IPS-18c (cell line): ENCODE results near the gene PPP2R5D.
A peak's percentile ranks its signal among the peaks of the same experiment; 100 is the strongest.

Experiments used
- H3K4me3 ChIP-seq: 2 replicates; pipeline ENCODE4 v1.7.0; 2013; ENCODE audit warnings: low read depth, mild to moderate bottlenecking, low read length, moderate library complexity; ENCODE audit not compliant: insufficient read depth
- H3K9me3 ChIP-seq: one replicate; pipeline ENCODE4 v1.6.1; 2013; ENCODE audit warnings: mild to moderate bottlenecking, low read length, moderate library complexity; ENCODE audit not compliant: control insufficient read depth, insufficient read depth

The PPP2R5D gene

DNA sequence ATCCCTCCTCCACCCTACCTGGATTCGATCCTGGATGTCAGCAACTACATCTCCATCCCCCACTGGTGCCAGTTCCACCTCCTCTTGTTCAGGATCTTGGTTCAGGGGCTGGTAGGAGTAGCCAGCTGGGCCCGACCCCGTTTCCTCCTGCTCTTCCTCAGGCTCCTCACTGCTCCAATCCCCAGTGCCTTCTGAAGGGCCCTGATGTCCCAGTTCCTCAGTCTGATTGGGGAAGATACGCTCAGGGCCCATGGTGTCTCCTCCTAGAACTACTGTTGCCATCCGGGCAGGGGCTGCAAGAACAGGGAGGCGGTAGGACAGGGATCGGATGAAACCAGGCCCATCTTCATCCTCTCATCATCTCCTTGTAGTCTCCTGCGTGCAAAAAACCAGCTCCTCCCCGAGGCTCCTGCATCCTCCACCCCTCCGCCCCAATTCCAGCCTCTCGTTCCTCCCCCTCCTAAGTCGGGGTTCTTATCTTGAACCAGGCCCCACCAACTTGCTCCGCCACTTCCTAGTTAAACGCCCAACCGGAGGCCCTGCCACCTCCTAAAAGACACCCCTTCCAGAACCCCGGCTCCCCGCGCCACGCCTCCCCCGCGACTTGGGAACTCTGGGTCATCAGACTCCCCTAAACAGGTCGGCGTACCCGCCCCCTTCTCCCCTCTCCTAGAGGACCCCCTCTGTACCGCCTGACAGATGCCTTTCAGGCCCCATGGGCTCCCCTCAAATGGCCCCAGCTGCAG, 28.9 kb downstream of the PPP2R5D start:
- Histone ChIP-seq H3K9me3 (no peaks in the 10 kb centered on the region), H3K4me3 (peak overlapping the region; percentile 70)

DNA sequence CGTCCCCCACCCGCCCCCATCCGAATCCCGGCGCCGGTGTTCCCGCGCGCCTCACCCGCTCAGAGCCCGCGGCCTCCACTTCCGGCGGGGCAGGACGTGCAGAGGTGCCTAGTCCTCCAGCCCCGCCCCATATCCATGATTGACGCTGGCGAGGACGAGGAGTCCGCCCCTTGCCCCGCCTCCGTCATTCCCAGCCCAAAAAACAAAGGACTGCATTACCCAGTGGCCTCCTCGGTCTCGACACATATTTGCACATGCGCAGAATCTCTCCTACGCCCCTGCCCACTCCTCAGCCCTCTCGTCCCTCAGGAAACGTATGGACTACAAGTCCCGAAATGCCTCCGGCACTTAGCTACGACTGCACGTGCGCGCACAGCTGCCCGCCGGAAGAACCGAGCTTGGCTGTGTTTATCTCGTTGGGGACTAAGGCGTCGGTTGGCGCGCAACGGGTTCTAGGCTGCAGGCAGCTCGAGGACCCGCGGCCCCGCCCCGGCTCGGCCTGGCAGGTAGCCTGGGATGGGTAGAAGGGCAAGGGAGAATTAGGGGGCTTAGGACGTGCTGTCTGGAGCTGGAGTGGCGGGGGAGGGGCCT, 29.6 kb downstream of the PPP2R5D start, which contains the start of the genes KLHDC3 and MEA1:
Gene KLHDC3, plus strand, starts transcription at position 407 of the 591 bp plus-strand sequence. CDS start 2,944 bp downstream, outside the sequence.
Gene MEA1, minus strand, starts transcription at position 104 of the 591 bp plus-strand sequence. CDS start 133 bp downstream, outside the sequence.
- peak within 1 kb of the TSS; percentile 71 for H3K4me3 ChIP-seq

DNA sequence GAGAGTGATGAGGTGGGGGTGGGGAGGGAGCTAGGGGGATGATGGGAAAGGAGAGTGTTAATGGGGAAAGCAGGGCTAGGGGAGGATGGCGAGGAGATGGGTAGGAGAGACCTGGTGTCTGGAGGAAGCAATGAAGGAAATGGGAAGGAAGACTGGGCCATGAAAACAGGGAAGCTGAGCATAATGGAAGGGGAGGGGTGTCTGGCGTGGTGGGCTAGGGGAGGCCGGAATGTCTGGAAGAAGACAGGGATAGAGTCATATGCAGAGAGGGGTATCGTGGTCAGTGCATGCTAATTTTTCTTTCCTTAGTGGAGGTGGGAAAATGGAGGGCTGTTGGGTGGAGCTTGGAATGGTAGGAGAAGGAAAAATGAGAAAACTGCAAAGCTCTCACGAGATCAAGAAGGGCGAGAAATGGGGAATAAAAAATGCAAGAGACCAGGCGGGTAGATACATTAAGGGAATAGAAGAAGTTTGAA, 30.1 kb downstream of the PPP2R5D start:
- Histone ChIP-seq H3K9me3 (no peaks in the 10 kb centered on the region), H3K4me3 (peak overlapping the region; percentile 71)

More for the DNA sequence above, 29.6 kb downstream of the PPP2R5D start, which contains the start of the genes KLHDC3 and MEA1:
- no peaks in the 10 kb centered on the region for H3K9me3 ChIP-seq

DNA sequence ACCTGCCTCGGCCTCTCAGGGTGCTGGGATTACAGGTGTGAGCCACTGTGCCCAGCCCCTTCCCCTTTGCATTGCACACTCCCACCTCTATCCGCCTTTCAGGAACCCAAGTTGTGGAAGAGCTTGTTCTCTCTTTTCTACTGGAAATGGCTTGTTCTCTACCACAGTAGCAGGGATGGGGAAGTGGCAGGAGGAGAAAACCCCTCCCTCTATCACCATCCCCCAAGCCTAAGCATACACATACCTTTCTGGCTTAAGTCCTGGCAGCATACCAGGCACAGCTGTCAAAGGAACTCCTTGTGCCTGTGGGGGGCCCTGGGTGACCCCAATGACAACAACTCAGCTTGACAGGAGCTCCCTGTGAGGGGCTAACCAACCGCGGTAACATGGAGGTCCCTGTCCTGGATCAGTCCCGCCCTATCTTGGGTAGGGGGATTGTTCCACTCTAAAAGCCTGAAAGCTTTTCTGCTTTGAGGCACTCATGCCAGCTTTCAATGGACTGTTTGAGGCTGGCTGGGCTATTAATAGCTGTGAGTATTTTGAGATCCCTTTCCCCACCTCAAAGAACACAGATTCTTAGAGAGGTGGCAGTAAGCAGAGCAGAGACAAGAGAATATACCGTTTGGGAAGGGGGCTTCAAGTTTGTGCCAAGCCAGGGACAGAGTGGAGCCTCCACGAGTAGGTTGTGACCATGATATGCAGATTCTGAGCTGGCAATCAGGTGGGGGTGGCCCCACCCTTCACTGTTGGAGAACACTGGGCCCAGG, 32.0 kb downstream of the PPP2R5D start:
- Histone ChIP-seq H3K9me3 (no peaks in the 10 kb centered on the region), H3K4me3 (no peak overlapping the region)

DNA sequence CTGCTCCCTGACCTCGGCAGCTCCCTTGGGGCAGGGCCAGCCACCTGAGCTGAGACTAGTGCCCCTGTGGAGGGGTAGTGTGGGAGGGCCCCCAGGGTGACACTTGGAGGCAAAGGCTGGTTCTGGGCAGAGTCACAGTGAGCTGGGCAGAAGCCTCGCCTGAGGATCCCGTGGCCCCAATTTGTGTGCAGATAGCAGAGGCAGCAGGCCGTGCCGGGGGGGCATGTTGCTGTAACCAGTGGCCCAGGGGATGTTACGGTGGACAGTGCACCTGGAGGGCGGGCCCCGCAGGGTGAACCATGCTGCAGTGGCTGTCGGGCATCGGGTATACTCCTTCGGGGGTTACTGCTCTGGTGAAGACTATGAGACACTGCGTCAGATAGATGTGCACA, 32.6 kb downstream of the PPP2R5D start:
- no peak overlapping the region for H3K4me3 ChIP-seq
- H3K9me3 ChIP-seq: no peaks in the 10 kb centered on the region

DNA sequence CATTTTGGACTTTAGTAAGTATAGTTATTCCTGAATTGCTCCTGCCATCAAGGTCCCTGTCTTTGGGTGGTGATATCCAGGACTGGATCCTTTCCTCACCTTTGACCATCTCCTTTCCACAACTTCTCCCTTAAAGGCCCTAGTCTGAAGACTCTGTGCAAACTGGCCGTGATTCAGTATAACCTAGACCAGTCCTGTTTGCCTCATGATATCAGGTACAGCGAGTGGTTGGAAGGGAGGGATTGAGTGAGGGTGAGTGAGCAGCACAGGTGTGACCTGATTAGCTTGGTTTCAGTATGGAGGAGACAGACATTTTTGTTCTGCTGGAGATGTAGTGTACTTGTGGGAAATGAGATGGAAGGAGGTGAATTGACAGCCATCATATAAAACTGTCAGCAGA, 34.8 kb downstream of the PPP2R5D start:
- Histone ChIP-seq H3K4me3 (no peak overlapping the region), H3K9me3 (no peaks in the 10 kb centered on the region)

DNA sequence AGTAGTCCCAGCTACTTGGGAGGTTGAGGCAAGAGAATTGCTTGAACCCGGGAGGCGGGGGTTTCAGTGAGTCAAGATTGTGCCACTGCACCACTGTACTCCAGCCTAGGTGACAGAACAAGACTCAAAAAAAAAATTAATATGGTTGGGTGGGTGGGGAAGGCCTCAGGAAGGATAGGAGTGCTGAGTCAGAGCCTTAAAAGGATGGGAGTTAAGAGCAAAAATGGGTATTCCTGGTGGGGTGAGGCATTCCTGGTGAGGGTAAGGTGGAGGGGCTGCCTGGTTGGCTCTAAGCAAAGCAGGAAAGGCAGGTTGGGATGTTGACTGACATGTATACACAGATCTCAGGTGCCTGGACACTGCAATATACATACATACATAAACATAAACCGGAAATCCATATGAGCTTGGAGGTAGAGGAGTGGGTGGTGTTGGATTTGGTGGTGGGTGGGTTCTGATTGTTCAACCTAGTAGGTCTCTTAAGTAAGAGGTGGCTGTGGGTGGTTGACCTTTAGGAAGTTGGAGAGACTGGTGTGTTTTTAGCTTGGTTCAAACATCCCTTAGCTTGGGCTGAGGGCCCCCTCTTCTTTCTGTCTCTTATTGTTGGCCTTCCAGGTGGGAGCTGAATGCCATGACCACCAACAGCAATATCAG, 35.8 kb downstream of the PPP2R5D start:
- Histone ChIP-seq H3K4me3 (no peak overlapping the region), H3K9me3 (no peaks in the 10 kb centered on the region)

DNA sequence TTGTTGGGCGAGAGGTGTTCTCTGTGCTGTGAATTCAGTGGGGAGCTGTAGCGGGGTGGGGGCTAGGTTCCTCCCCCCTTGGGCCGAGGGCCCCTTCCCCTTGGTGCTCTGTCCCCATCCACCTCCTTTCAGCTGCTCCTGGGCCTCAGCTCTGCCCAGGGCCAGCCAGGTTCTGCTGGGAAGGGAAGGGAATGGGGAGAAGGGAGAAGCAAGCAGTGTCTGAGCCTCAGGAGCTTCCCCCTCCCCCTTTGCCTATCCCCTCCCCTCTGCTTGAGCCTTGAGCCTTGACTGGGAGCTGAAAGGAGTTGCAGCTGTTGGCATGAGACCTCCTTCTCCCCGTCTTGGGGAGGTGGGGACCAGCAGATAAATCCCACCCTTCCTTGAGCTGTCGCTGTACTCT, 36.5 kb downstream of the PPP2R5D start:
- Histone ChIP-seq H3K4me3 (peak overlapping the region; percentile 99), H3K9me3 (no peaks in the 10 kb centered on the region)

DNA sequence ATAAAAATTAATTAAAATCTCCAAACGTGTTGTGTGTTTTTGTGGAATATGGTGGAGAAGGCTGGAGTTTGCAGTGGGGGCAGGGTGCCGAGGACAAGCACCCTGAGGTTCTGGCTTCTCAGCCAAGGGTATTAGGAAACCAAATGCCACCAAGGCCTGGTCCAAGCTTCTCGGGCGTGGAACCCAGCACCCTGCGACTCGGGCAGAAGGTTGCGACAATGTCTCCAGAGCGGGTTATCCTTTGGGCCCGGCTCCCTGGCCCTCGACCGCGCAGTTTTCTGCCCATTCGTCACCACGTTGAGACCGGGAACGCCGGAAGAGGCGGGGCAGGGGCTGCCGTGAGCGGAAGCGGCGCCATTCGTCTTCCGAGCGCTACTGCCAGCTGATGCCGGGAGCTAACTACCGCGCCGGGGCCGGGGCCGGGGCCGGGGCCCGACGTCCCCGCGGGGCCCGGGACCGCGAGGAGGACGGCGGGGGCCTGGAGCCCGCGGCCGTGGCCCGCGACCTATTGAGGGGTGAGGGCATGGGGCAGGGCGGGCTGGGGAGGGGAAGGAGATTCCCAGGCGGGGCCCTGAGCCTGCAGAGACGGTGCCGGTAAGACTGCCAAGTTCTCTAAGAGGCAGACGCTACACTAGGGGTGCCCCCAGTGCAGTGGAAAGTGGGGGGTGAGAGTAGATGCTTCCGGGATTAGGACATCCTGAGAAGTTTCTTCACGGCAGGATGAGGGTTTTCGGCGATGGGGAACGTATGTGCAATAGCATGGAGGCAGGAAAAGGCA, 37.1 kb downstream of the PPP2R5D start, which contains the start of gene RRP36:
Gene RRP36, plus strand, starts transcription at position 354 of the 778 bp plus-strand sequence. Its CDS starts 32 bp downstream, at position 386.
- H3K9me3 ChIP-seq: no peaks in the 10 kb centered on the region
- peak within 1 kb of the TSS; percentile 99 for H3K4me3 ChIP-seq

DNA sequence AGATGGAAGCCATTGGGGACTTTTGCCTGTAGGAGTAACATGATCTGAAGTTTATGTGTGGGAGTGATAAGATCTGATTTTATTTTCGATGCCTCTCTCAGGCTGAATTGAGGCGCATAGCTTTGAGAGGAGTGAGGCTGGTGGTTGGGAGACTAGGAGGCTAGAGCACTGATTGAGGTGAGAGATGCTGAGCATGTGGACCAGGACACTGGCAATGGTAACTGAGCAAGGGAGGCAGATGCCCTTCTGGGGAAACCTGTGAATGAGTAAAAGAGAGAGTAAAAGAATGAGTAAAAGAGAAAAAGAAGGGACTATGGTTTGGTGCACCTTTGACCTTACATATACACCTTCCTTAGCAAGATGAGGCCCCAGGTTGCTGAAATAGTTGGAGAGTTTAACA, 40.1 kb downstream of the PPP2R5D start:
- Histone ChIP-seq H3K4me3 (no peak overlapping the region), H3K9me3 (no peaks in the 10 kb centered on the region)

DNA sequence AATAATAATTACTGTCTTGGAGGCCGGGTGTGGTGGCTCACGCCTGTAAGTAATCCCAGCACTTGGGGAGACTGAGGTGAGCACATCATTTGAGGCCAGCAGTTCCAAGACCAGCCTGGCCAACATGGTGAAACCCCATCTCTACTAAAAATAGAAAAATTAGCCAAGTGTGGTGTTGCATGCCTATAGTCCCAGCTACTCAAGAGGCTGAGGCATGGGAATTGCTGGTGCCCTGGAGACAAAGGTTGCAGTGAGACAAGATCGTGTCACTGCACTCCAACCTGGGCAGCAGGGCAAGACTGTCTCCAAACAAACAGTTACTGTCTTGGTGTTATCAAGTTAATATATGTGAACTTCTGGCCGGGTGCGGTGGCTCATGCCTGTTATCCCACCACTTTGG, 42.0 kb downstream of the PPP2R5D start:
- H3K4me3 ChIP-seq: no peak overlapping the region
- H3K9me3 ChIP-seq: no peaks in the 10 kb centered on the region

DNA sequence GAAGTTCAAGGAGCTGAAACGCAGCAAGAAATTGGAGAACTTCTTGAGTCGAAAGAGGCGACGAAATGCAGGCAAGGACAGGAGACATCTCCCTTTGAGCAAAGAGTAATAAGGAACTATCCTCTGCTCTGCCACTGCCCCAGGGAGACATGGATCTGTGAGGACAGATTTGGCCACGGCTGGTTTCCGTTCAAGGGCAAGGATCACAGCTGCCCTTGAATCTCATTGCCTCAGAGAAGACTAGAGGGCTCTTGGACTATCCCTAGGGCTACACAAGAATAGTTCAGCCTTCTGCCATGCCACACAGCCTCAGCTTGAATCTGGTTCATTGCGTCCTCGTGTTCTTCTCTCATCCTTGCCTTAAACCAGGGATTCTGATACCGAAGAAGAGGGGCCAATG, 44.8 kb downstream of the PPP2R5D start:
- no peak overlapping the region for H3K4me3 ChIP-seq
- H3K9me3 ChIP-seq: no peaks in the 10 kb centered on the region

DNA sequence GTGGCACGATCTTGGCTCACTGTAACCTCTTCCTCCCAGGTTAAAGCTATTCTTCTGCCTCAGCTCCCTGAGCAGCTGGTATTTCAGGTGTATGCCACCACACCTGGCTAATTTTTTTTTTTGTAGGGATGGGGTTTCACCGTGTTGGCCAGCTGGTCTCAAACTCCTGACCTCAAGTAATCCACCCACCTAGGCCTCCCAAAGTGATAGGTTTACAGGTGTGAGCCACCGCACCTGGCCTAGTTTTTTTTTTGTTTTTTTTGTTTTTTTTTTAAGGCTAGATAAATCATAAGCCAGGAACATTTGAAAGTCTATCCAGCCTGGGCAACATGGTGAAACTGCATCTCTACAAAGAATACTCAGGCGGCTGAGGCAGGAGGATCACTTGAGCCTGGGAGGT, 48.0 kb downstream of the PPP2R5D start:
- Histone ChIP-seq H3K9me3 (no peaks in the 10 kb centered on the region), H3K4me3 (no peak overlapping the region)

DNA sequence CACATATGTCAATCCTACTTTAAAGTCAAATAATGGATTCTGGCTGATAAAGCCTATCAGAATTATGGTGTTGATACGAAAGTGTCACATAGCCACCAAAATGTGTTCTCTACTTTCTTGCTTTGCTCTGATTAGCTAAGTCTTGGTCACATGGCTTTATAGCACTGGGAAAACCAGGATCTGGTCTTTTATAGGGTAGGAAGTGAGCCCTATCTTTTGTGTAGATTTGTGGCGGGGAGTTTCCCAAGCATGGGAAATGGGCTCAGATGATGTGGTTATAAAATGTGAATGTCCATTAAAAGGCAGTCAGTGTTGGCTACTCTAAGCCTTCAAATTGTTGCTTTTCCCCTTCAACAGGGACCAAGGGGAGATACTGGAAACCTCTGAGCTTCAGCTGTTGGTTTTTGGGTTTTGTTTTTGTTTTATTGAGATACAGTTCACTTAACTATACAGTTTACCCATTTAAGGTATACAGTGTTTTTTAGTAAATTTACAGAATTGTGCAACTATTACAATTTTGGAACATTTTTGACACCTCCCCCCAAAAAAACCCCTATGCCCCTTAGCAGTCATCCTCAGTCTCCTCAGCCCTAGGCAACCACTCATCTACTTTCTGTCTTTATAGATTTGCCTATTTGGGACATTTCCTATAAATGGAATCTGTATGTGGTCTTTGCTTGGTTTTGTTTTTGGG, 49.3 kb downstream of the PPP2R5D start:
- H3K9me3 ChIP-seq: no peaks in the 10 kb centered on the region
- H3K4me3 ChIP-seq: no peak overlapping the region

DNA sequence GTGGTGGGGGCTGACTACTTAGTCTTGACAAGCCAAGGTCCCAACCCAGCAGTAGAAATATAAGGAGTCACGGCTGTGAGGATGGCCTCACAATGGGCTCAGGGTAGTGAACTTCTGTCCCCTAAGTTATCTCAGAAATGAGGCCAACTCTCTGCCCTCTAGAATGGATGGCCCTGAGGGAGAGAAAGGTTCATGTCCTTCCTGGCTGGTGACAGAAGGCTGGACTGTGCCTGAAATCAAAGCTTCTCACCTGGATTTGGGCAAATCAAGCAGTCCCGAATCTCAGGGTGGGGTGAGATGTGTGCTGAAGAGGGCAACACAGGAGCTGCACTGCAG, 49.8 kb downstream of the PPP2R5D start:
- H3K9me3 ChIP-seq: no peaks in the 10 kb centered on the region
- no peak overlapping the region for H3K4me3 ChIP-seq
